CD4-positive, CD25-positive, alpha-beta regulatory T cell (primary cell): Measurements from ENCODE around the gene C14orf119. TPM values are rescaled to one million over a fixed set of nuclear protein-coding genes. Genes with fewer than 3 reads are reported as not detected.

Experiments used
- ATAC-seq, 2 donors: fragments of 150-1000 bp; cut with Tn5 transposase; one replicate each; pipeline ENCODE4 v1.10.0; 2021; ENCODE audit warnings: low read depth in 2 of 2, moderate number of reproducible peaks in 2 of 2, moderate library complexity in 1 of 2
- DNase-seq, 3 donors: peaks; one replicate each; pipeline versions ENCODE4 v3.0.0 to v3.0.0-alpha.2; 2012 to 2022; ENCODE audit warnings: mixed read lengths in 1 of 3
- H3K27ac ChIP-seq: one replicate; pipeline ENCODE4 v1.7.0; 2013; ENCODE audit warnings: mild to moderate bottlenecking, low read length; ENCODE audit not compliant: insufficient read depth, poor library complexity, severe bottlenecking
- H3K27me3 ChIP-seq: one replicate; pipeline ENCODE4 v1.7.0; 2013; ENCODE audit warnings: low read length; ENCODE audit not compliant: control insufficient read depth, insufficient read depth
- H3K36me3 ChIP-seq: one replicate; pipeline ENCODE4 v1.7.0; 2013; ENCODE audit warnings: mild to moderate bottlenecking, low read length, moderate library complexity; ENCODE audit not compliant: control insufficient read depth, insufficient read depth
- H3K4me1 ChIP-seq: 2 replicates; pipeline ENCODE4 v1.7.0; 2013; ENCODE audit warnings: mild to moderate bottlenecking, low read length; ENCODE audit not compliant: insufficient read depth, control insufficient read depth, poor library complexity, severe bottlenecking
- H3K4me3 ChIP-seq: one replicate; pipeline ENCODE4 v1.7.0; 2013; ENCODE audit warnings: low read depth, mild to moderate bottlenecking, low read length, moderate library complexity
- H3K9me3 ChIP-seq, 2 experiments: 1 replicate in 1 of 2; 2 replicates in 1 of 2; pipeline ENCODE4 v1.7.0; 2013; ENCODE audit warnings: low read length in 2 of 2, mild to moderate bottlenecking in 1 of 2, moderate library complexity in 1 of 2; ENCODE audit not compliant: control insufficient read depth in 2 of 2
- H3K27ac Mint-ChIP-seq, 3 donors: one replicate each; pipeline ENCODE4 v1.8.0; 2020 to 2022; ENCODE audit warnings: mild to moderate bottlenecking in 3 of 3, mixed read lengths in 3 of 3, moderate library complexity in 2 of 3
- H3K27me3 Mint-ChIP-seq: one replicate; pipeline ENCODE4 v1.8.0; 2022; ENCODE audit warnings: mild to moderate bottlenecking, mixed read lengths
- H3K36me3 Mint-ChIP-seq: one replicate; pipeline ENCODE4 v1.8.0; 2020; ENCODE audit warnings: mixed read lengths
- H3K4me1 Mint-ChIP-seq, 4 donors: one replicate each; pipeline ENCODE4 v1.8.0; 2020 to 2022; ENCODE audit warnings: mixed read lengths in 4 of 4, mild to moderate bottlenecking in 1 of 4
- H3K4me3 Mint-ChIP-seq, 4 donors: one replicate each; pipeline ENCODE4 v1.8.0; 2020 to 2022; ENCODE audit warnings: mild to moderate bottlenecking in 4 of 4, mixed read lengths in 4 of 4, moderate library complexity in 3 of 4
- H3K9me3 Mint-ChIP-seq, 7 donors: one replicate each; pipeline ENCODE4 v1.8.0; 2020 to 2022; ENCODE audit warnings: mixed read lengths in 7 of 7, mild to moderate bottlenecking in 3 of 7, moderate library complexity in 2 of 7
- polyA plus RNA-seq, 4 donors: library from polyadenylated mRNA; unstranded; fragments of 300-500 nt; fragmentation: Illumina TruSeq; gene quantifications; one replicate each; pipeline ENCODE4 v1.2.3, GENCODE V29; 2021
- total RNA-seq: library from RNA; stranded (reverse); gene quantifications from one replicate; pipeline ENCODE4 v1.2.3, GENCODE V29; 2022

C14orf119 gene
- total and polyA plus RNA-seq, 5 donors from 2014 or later, result 13.6 to 187 (median 147) TPM

GRCh38 chr14:23066855-23067744 lies 28.2 kb upstream of the C14orf119 start:
- Mint-ChIP-seq H3K4me1 (peaks cover 20 to 43% (median 35%) of the 10 kb centered on the region in 4 donors), H3K9me3 (no peaks in the 10 kb centered on the region), H3K4me3 (no peak overlapping the region), H3K27me3 (no peaks in the 10 kb centered on the region), H3K36me3 (peaks cover 37% of the 10 kb centered on the region), H3K27ac (no peak overlapping the region)
- Histone ChIP-seq H3K27ac (no peak overlapping the region), H3K9me3 (no peaks in the 10 kb centered on the region), H3K4me1 (peaks cover 24% of the 10 kb centered on the region), H3K27me3 (no peaks in the 10 kb centered on the region), H3K4me3 (no peak overlapping the region), H3K36me3 (peaks cover 65% of the 10 kb centered on the region)
- ATAC-seq (no peak), DNase-seq (no peak)

- H3K36me3 Mint-ChIP-seq, result peaks cover 31% of the 10 kb centered on the region
- H3K27ac Mint-ChIP-seq, result peak overlapping the region in 2 of 3 donors; percentile 82 to 89
- H3K36me3 ChIP-seq, result peaks cover 65% of the 10 kb centered on the region
- H3K27ac ChIP-seq, result no peak overlapping the region
- ATAC-seq (no peak), DNase-seq (no peak)
- no peaks in the 10 kb centered on the region for H3K27me3 Mint-ChIP-seq
- no peak overlapping the region for H3K4me3 ChIP-seq
- H3K9me3 ChIP-seq, result no peaks in the 10 kb centered on the region
- no peaks in the 10 kb centered on the region for H3K27me3 ChIP-seq
- peaks cover 20 to 46% (median 40%) of the 10 kb centered on the region in 4 donors for H3K4me1 Mint-ChIP-seq
- no peaks in the 10 kb centered on the region for H3K9me3 Mint-ChIP-seq
- H3K4me1 ChIP-seq, result peaks cover 24% of the 10 kb centered on the region
- peak overlapping the region in 1 of 4 donors; percentile 70 for H3K4me3 Mint-ChIP-seq
Observed at GRCh38 chr14:23067847-23068788, 27.2 kb upstream of the C14orf119 start.

DNA sequence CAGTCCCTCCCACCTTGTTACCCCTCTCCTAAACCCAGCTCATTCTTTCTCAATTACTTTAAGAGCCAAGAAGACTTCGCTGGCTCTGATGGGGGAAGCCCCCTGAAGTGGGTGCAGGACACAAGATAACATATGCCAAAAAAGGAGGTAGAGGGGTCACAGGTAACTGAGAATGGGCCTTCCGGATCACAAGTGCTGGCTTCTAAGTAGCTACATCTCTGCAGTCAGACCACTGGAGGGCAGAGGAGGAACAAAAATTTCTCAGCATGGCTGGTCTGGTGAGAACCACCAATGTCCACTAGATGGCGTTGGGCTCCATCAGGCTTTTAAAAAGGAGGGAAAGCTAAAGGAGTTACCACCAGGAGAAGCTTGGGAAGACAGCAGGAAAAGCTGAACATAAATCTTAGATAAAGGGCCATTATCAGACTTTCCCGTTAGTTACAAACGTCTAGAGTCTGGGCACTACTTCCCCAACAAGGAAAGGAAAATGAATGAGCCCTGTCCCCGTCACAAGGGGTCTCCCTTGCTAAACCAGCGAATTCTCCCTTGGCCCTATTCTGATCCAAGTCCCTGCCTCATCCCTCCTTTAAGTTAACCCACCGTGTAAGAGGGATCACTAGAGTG lies 26.4 kb upstream of the C14orf119 start:
- peaks cover 20 to 46% (median 40%) of the 10 kb centered on the region in 4 donors for H3K4me1 Mint-ChIP-seq
- Histone ChIP-seq H3K27me3 (no peaks in the 10 kb centered on the region), H3K9me3 (no peaks in the 10 kb centered on the region), H3K27ac (peak overlapping the region; percentile 58), H3K36me3 (peaks cover 60% of the 10 kb centered on the region), H3K4me3 (no peak overlapping the region), H3K4me1 (peaks cover 24% of the 10 kb centered on the region)
- peaks cover 24% of the 10 kb centered on the region for H3K36me3 Mint-ChIP-seq
- peak overlapping the region; percentile 65 to 89 (median 82) for H3K27ac Mint-ChIP-seq
- H3K27me3 Mint-ChIP-seq, result no peaks in the 10 kb centered on the region
- ATAC-seq, result peak; percentile 84 to 85
- DNase-seq, result peak; percentile 65 to 89 (median 79)
- H3K9me3 Mint-ChIP-seq, result no peaks in the 10 kb centered on the region
- peak overlapping the region; percentile 62 to 75 (median 70) for H3K4me3 Mint-ChIP-seq

DNA sequence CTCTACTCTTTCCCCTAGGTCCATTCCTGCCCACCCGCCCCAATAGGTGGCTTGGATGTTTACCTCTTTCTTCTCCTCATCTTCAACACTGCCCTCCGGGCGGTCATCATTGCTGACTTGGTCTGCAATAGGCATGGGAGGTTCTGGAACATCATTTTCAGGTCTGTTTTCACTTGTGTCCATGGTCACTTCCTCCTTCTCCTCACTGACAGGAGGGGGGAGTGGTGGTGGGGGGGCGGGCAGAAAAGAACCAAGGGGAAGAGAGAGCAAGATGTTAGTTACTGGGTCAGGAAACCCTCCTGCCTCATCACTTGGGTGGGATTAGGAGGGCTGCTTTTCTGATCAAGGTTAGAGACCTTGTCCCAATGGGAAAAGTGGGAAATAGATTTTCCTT lies 25.9 kb upstream of the C14orf119 start:
- Mint-ChIP-seq H3K4me1 (peaks cover 20 to 46% (median 40%) of the 10 kb centered on the region in 4 donors), H3K4me3 (peak overlapping the region in 2 of 4 donors; percentile 70 to 92), H3K27me3 (no peaks in the 10 kb centered on the region), H3K36me3 (peaks cover 20% of the 10 kb centered on the region), H3K9me3 (no peaks in the 10 kb centered on the region), H3K27ac (peak overlapping the region in 2 of 3 donors; percentile 55 to 89)
- H3K4me1 ChIP-seq, result peaks cover 24% of the 10 kb centered on the region
- peaks cover 59% of the 10 kb centered on the region for H3K36me3 ChIP-seq
- ATAC-seq (no peak), DNase-seq (no peak)
- H3K4me3 ChIP-seq, result no peak overlapping the region
- peak overlapping the region; percentile 58 for H3K27ac ChIP-seq
- H3K27me3 ChIP-seq, result no peaks in the 10 kb centered on the region
- H3K9me3 ChIP-seq, result no peaks in the 10 kb centered on the region

DNA sequence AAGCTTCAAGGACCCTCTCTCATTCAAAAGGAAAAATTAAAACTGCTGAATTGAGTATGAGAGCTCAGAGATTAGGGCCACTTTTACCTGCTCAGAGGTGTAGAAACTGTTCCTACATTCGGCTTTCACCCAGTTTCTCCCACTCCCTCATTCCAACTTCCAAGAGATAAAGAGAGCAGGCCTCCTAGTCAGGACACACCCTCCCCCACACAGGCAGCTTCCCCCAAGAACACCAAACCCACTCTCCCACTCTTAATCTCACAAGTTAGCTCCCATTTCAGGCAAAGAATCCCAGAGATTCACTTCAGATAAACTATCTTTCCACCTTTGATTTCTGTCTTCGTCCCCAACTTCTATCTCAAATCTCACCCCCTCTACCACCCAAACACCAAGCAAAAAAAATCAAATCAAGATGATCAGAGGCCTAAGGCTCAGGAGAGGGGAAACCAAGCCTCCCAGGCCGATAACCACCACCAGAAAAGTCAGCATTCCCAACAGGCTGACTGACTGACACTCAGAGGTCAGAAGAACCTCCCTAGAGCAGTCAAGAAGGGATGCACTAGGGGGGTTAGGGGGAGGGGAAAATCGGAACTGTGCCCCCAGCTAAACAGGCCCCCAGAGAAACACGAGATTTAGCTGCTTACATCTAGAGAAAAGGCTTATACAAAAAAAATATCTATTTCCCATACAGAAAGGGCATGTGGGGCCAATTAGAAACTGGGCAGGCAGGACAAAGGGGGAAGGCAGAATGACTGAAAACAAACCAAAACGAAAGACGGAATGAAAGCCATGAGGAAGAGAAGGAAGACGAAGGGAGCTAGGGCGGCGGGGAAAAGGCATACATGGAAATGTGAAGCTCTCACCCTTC lies 24.8 kb upstream of the C14orf119 start:
- Histone ChIP-seq H3K4me3 (peak overlapping the region; percentile 79), H3K36me3 (peaks cover 64% of the 10 kb centered on the region), H3K27me3 (no peaks in the 10 kb centered on the region), H3K27ac (peak overlapping the region; percentile 69), H3K4me1 (peaks cover 24% of the 10 kb centered on the region), H3K9me3 (no peaks in the 10 kb centered on the region)
- H3K27me3 Mint-ChIP-seq, result no peaks in the 10 kb centered on the region
- H3K36me3 Mint-ChIP-seq, result peaks cover 24% of the 10 kb centered on the region
- H3K27ac Mint-ChIP-seq, result peak overlapping the region; percentile 86 to 97 (median 96)
- peaks cover 20 to 46% (median 40%) of the 10 kb centered on the region in 4 donors for H3K4me1 Mint-ChIP-seq
- DNase-seq (no peak), ATAC-seq (no peak)
- H3K9me3 Mint-ChIP-seq, result no peaks in the 10 kb centered on the region
- H3K4me3 Mint-ChIP-seq, result peak overlapping the region; percentile 92 to 97 (median 94)

DNA sequence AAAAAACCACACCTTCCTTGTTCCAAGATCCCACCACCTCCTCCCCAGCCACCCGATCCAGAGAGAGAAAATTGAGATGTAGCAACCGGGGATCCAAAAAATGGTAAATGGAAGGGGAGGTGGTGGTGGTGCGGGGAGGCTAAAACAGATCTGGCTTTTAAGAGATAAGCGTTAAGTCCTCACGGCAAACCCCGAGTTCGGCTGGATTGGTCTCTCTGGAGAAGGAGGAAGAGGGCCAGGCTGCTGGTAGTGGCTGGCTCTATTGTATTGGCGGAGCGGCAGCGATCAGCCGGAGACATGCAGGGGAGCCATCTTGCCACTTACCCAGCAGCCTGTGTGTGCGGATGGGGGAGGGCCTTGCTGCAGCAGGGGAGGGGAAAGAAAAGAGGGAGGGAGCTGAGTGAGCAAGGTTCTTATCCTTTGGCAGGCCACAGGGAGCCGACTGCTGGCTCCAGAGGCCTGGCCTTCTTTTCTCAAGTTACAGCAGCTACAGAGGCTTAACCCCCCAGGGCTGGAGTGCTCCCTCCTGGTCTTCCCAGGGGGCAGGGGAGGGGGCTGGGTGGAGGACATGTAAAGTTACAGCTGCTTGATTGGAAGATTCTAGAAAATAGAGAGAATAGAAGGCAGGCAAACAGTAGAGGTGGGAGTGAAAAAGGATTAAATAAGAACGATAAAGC lies 23.9 kb upstream of the C14orf119 start:
- Histone ChIP-seq H3K27me3 (no peaks in the 10 kb centered on the region), H3K27ac (peak overlapping the region; percentile 69), H3K4me1 (peaks cover 24% of the 10 kb centered on the region), H3K9me3 (no peaks in the 10 kb centered on the region), H3K4me3 (peak overlapping the region; percentile 79), H3K36me3 (peaks cover 64% of the 10 kb centered on the region)
- DNase-seq (peak; percentile 68 to 89 (median 72)), ATAC-seq (peak; percentile 88 to 89)
- H3K9me3 Mint-ChIP-seq, result no peaks in the 10 kb centered on the region
- peaks cover 25% of the 10 kb centered on the region for H3K36me3 Mint-ChIP-seq
- H3K4me1 Mint-ChIP-seq, result peaks cover 15 to 39% (median 33%) of the 10 kb centered on the region in 4 donors
- H3K27ac Mint-ChIP-seq, result peak overlapping the region; percentile 79 to 97 (median 96)
- H3K27me3 Mint-ChIP-seq, result no peaks in the 10 kb centered on the region
- peak overlapping the region; percentile 92 to 97 (median 94) for H3K4me3 Mint-ChIP-seq
